Keratinocyte (primary cell): ENCODE data around the gene GSDMA.

Experiments used
- CTCF ChIP-seq, 3 experiments: IDR thresholded peaks in 1 of 3; conservative IDR thresholded peaks in 1 of 3; optimal IDR thresholded peaks in 1 of 3; 2 replicates in 2 of 3; 3 replicates in 1 of 3; pipeline versions ENCODE3 to v1.5.1; 2011; ENCODE audit warnings: low read length in 3 of 3, mild to moderate bottlenecking in 3 of 3, moderate library complexity in 2 of 3, control low read depth in 1 of 3, inconsistent platforms in 1 of 3; ENCODE audit not compliant: insufficient read depth in 2 of 3; ENCODE audit errors: extremely low read depth in 1 of 3
- EZH2 ChIP-seq: IDR thresholded peaks from one replicate; pipeline ENCODE4 v1.6.1; 2012; ENCODE audit warnings: inconsistent platforms, mild to moderate bottlenecking, low read length, moderate library complexity

- TF ChIP-seq CTCF (optimal IDR thresholded peaks at IDR 0.05 in 1 of 3, IDR thresholded peaks at IDR 0.05 in 1 of 3, conservative IDR thresholded peaks at IDR 0.05 in 1 of 3; ENCODE audit: extremely low read depth in 1 of 3, insufficient read depth in 2 of 3, low read length in 3 of 3) (no peak), EZH2 (no peak)
Measured at GRCh38 chr17:40017422-40018080, 54.7 kb downstream of the GSDMA start.
